ENCODE measurements around the gene SEC24C.
"Not testable (repeated sequence)": the region's sequence is repeated elsewhere in the genome, so short reads cannot be mapped to it uniquely, and the experiment has no call there.

The SEC24C gene

GRCh38 chr10:73779018-73779417, 34.8 kb downstream of the SEC24C start:
- H3K4me3 Mint-ChIP-seq: no peak overlapping the region
- no peaks in the 10 kb centered on the region for H3K9me3 Mint-ChIP-seq
- no peak overlapping the region for H3K27ac Mint-ChIP-seq
- DNase-seq: no peak
- H3K4me1 Mint-ChIP-seq: peaks cover 68% of the 10 kb centered on the region
- no peak for ATAC-seq
- no peaks in the 10 kb centered on the region for H3K27me3 Mint-ChIP-seq

DNA sequence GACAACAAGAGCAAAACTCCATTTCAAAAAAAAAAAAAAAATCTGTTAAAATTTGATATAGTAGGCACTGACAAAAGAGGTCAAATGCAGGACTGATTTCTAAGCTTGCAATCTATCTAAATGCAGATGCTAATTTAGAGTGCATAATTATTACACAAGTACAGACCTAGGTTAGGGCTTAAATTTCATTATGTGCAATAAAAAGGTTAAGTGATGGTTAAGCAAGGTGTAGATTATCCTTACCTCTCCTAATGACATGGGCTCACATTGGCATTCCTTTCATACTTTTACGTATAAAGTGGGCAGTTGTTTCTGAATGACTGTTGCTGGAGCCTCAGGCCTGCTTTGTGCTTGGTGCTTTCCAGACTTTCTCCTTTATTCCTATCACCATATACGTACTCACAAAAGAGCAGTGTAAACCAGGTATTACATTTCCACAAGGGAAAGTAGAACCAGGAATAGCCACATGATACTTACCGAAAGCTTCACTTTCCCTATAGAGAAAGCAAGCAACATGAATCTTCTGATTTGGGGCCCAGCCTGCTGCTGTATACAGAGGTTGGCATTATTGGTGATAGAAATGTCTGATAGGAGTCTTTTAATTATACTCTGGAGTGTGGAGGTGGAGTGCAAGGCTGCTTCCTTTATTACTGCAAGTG, 35.5 kb downstream of the SEC24C start:
- DNase-seq: no peak
- Mint-ChIP-seq H3K4me1 (peaks cover 61% of the 10 kb centered on the region), H3K27ac (peak overlapping the region; percentile 22 to 38), H3K4me3 (peak overlapping the region; percentile 61 to 62), H3K9me3 (no peaks in the 10 kb centered on the region), H3K27me3 (no peaks in the 10 kb centered on the region)
- ATAC-seq: no peak

- Mint-ChIP-seq H3K4me3 (peak overlapping the region; percentile 87 to 93), H3K9me3 (no peaks in the 10 kb centered on the region), H3K27me3 (no peaks in the 10 kb centered on the region), H3K27ac (no peak overlapping the region), H3K4me1 (peaks cover 55% of the 10 kb centered on the region)
- DNase-seq (no peak), ATAC-seq (no peak)
Observed at GRCh38 chr10:73780301-73780700, 36.1 kb downstream of the SEC24C start.

DNA sequence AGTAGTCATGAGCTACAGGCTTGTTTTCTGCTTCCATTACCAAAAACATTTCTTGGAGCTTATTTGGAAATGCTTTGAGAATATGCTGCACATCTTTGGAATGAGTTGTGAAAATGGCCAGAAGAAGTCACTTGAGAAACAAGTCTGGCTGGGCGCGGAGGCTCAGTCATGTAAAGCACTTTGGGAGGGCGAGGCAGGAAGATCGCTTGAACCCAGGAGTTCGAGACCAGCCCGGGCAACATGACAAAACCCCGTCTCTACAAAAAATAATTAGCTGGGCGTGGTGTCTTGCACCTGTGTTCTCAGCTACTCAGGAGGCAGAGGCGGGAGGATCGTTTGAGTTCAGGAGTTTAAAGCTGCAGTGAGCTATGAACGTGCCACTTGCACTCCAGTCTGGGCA, 36.8 kb downstream of the SEC24C start:
- peaks cover 50% of the 10 kb centered on the region for H3K4me1 Mint-ChIP-seq
- DNase-seq (no peak), ATAC-seq (no peak)
- no peaks in the 10 kb centered on the region for H3K9me3 Mint-ChIP-seq
- peak overlapping the region; percentile 87 to 93 for H3K4me3 Mint-ChIP-seq
- peak overlapping the region; percentile 98 for H3K27ac Mint-ChIP-seq
- no peaks in the 10 kb centered on the region for H3K27me3 Mint-ChIP-seq

DNA sequence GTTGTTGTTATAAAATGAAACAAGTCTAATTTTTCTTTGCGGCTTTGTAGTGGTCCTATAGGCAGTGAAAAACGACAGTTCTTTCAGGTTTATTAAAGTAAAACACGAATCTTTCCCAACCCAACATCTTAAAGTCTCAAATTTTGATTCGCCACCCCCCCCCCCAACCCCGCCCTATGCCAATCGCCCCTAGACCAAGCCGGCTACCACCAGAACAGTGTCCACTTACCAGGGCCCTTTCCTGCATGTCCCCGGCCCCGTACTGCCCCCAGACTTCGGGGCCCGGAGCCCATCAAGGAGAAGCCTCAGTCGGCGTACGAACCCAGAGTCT, 37.3 kb downstream of the SEC24C start:
- H3K4me1 Mint-ChIP-seq: peaks cover 54% of the 10 kb centered on the region
- H3K27ac Mint-ChIP-seq: peak overlapping the region; percentile 98
- ATAC-seq: peak; percentile 8
- H3K4me3 Mint-ChIP-seq: peak overlapping the region; percentile 87 to 93
- no peak for DNase-seq
- H3K9me3 Mint-ChIP-seq: no peaks in the 10 kb centered on the region
- no peaks in the 10 kb centered on the region for H3K27me3 Mint-ChIP-seq

DNA sequence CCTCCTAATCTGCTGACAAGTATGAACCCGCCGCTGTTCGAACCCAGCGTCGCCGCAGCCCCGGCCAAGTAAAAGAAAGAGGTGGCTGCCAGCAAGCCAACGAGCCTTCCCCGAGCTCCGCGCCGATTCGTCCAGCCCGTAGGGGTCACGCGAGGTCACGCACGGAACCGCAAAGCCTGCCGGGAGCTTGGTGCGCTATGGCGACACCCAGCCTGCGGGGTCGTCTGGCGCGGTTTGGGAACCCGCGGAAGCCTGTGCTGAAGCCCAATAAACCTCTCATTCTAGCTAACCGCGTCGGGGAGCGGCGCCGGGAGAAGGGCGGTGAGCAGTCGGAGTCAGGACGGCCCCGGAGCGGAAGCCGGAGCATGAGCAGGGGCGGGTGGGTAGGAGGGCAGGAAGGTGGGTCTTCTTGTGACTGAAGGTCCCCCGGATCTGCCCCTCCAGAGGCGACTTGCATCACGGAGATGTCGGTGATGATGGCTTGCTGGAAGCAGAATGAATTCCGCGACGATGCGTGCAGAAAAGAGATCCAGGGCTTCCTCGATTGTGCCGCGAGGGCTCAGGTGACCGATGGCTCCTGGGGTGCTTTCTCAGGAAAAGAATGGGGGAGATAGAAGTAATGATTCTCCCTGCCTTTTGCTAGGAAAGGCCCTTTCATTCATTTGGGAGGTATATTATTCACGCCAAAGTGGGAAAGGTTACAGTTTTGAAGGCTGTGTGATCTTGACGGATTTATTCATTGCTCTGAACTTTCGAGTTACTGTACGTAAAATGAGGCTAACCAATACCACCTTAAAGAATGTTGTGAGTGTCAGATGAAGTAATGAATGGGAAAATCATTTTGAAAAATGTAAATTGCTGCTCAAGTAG, 37.9 kb downstream of the SEC24C start, which contains the start of gene CHCHD1:
Gene CHCHD1, plus strand, starts transcription at position 170 of the 870 bp plus-strand sequence. Its CDS starts 28 bp downstream, at position 198.
- Mint-ChIP-seq H3K9me3 (no peaks in the 10 kb centered on the region), H3K4me1 (peaks cover 55% of the 10 kb centered on the region)
- ATAC-seq: peak; percentile 83

GRCh38 chr10:73782749-73783085, 38.5 kb downstream of the SEC24C start:
- Mint-ChIP-seq H3K27me3 (no peaks in the 10 kb centered on the region), H3K27ac (peak overlapping the region; percentile 42 to 98), H3K4me1 (peaks cover 55% of the 10 kb centered on the region), H3K4me3 (peak overlapping the region; percentile 87 to 93), H3K9me3 (no peaks in the 10 kb centered on the region)
- ATAC-seq: no peak
- no peak for DNase-seq

More for the DNA sequence above, 37.9 kb downstream of the SEC24C start, which contains the start of gene CHCHD1:
- DNase-seq: peak; percentile 88 to 92
- no peaks in the 10 kb centered on the region for H3K27me3 Mint-ChIP-seq
- H3K27ac Mint-ChIP-seq: peak within 1 kb of the TSS; percentile 98
- peak within 1 kb of the TSS; percentile 87 to 93 for H3K4me3 Mint-ChIP-seq

- no peaks in the 10 kb centered on the region for H3K9me3 Mint-ChIP-seq
- H3K27me3 Mint-ChIP-seq: no peaks in the 10 kb centered on the region
- ATAC-seq (peak; percentile 85), DNase-seq (peak; percentile 74 to 81)
- peak within 1 kb of the TSS; percentile 98 to 99 for H3K27ac Mint-ChIP-seq
- H3K4me1 Mint-ChIP-seq: peaks cover 50% of the 10 kb centered on the region
- peak within 1 kb of the TSS; percentile 93 to 95 for H3K4me3 Mint-ChIP-seq
Observed at GRCh38 chr10:73785211-73785720, 41.1 kb downstream of the SEC24C start, which contains the start of gene ZSWIM8. ZSWIM8 (plus strand) TSS chr10:73785606; CDS start chr10:73785879, 273 bp downstream.

DNA sequence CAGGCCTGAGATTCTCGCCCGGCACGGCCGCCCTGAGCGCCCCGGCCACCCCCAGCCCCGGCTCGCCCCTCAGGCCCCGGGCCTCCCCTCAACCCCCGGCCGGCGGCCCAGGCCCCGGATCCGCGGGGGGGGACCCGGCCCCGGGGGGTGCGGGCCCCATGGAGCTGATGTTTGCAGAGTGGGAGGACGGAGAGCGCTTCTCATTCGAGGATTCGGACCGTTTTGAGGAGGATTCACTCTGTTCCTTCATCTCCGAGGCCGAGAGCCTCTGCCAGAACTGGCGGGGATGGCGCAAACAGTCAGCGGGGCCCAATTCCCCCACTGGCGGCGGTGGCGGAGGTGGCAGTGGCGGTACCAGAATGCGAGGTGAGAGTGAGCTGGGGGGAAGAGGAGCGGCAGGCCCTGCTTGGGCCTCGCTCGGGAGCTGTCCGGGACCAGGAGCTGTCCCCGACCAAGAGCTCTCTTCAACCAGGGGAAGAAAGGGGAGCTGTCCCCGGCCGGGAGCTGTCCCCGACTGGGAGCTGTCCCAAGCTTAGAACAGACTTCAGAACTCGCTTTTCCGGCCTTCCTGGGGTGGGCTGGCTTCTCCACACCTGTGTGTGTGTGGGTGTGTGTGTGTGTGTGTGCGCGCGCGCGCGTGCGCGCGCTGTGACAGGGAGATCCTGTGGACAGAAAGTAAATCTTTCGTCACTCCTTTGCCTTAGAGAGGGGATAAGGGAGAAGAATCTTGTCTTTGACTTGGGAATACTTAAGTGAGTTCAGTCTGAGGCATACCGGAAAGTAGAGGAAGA, 41.7 kb downstream of the SEC24C start:
- Mint-ChIP-seq H3K4me1 (peaks cover 43% of the 10 kb centered on the region), H3K27ac (peak overlapping the region; percentile 93 to 98), H3K27me3 (no peaks in the 10 kb centered on the region), H3K9me3 (no peaks in the 10 kb centered on the region), H3K4me3 (peak overlapping the region; percentile 93 to 95)
- DNase-seq (peak; percentile 38 to 49), ATAC-seq (peak; percentile 39)

- Mint-ChIP-seq H3K9me3 (no peaks in the 10 kb centered on the region), H3K4me1 (peaks cover 40% of the 10 kb centered on the region)
Observed at GRCh38 chr10:73786512-73786885, 42.3 kb downstream of the SEC24C start.

GRCh38 chr10:73787031-73787800, 43.0 kb downstream of the SEC24C start:
- not testable (repeated sequence) for H3K27me3 Mint-ChIP-seq, H3K9me3 Mint-ChIP-seq, ATAC-seq, H3K27ac Mint-ChIP-seq, DNase-seq
- peak overlapping the region; percentile 37 to 95 for H3K4me3 Mint-ChIP-seq
- peaks cover 40% of the 10 kb centered on the region for H3K4me1 Mint-ChIP-seq

More at GRCh38 chr10:73786512-73786885, 42.3 kb downstream of the SEC24C start:
- Mint-ChIP-seq H3K27me3 (no peaks in the 10 kb centered on the region), H3K27ac (peak overlapping the region; percentile 93 to 95), H3K4me3 (peak overlapping the region; percentile 93 to 95)
- DNase-seq (no peak), ATAC-seq (no peak)

DNA sequence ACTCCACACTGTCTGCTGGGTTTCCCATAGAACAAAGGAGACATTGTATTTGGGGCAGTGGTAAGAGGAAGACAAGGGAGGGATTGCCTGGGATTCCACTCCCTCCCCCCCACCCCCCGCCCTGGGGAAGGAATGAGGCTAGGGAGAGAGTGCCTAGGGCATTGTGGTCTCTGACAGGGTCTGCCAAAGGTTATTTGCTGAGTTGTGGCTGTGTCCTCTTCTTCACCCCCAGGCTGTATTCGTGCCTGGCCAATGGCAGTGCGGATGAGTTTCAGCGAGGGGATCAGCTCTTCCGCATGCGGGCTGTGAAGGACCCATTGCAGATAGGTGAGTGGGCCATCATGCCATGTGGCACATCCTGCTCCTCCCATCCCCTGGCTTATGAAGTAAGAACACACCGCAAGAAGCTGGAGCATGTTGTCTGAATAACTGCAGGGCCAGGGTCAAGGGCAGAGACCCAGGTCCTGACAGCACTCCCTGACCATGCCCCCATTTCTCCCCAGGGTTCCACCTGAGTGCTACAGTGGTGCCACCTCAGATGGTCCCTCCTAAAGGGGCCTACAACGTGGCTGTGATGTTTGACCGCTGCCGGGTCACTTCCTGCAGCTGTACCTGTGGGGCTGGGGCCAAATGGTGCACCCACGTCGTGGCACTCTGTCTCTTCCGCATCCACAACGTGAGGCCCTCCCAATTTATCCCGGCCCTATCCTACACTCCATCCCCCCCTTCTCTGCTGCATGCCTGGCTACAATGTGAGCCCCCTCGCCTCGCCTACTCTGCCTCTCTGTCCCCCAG, 44.9 kb downstream of the SEC24C start:
- no peak for ATAC-seq
- no peak overlapping the region for H3K27ac Mint-ChIP-seq
- H3K4me3 Mint-ChIP-seq: no peak overlapping the region

DNA sequence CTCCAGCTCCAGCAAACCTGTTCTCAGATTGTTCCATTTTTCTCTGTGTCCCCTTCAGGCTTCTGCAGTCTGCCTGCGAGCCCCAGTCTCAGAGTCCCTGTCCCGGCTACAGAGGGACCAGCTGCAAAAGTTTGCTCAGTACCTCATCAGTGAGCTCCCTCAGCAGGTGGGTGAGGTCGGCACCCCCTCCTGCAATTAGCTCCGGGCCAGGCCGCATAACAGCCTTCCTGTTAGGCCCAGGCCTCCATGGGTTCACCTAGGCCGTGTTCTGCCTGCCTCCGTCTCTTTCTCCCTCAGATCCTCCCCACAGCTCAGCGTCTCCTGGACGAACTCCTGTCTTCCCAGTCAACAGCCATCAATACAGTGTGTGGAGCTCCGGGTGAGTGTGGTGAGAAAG, 45.5 kb downstream of the SEC24C start:
- H3K4me3 Mint-ChIP-seq: no peak overlapping the region
- no peaks in the 10 kb centered on the region for H3K9me3 Mint-ChIP-seq
- peaks cover 28% of the 10 kb centered on the region for H3K4me1 Mint-ChIP-seq
- peak overlapping the region in 1 of 2 donors; percentile 16 for H3K27ac Mint-ChIP-seq
- no peak for ATAC-seq
- H3K27me3 Mint-ChIP-seq: no peaks in the 10 kb centered on the region
- DNase-seq: no peak

More for the DNA sequence above, 44.9 kb downstream of the SEC24C start:
- no peak for DNase-seq
- Mint-ChIP-seq H3K9me3 (no peaks in the 10 kb centered on the region), H3K27me3 (no peaks in the 10 kb centered on the region), H3K4me1 (peaks cover 28% of the 10 kb centered on the region)

All from stimulated activated naive CD8-positive, alpha-beta T cell treated with anti-CD3 and anti-CD28 coated beads, Interleukin-15, amount 100 ng/mL, for 72 hours (primary cell).